ENCODE data around the gene IQUB. TPM values are rescaled to one million over a fixed set of nuclear protein-coding genes. Genes with fewer than 3 reads are reported as not detected.
"Not testable (repeated sequence)": the region's sequence is repeated elsewhere in the genome, so short reads cannot be mapped to it uniquely, and the experiment has no call there.

The IQUB gene
- total RNA-seq, 3 donors from 2014 or later: 0.26 to 0.41 TPM; not detected in 1

GRCh38 chr7:123555484-123555883 is 21.1 kb upstream of the IQUB start:
- intact Hi-C loops (cut with DNase I, micrococcal nuclease): no loop called here
- Histone ChIP-seq H3K9me3 (no peaks in the 10 kb centered on the region), H3K4me3 (no peak overlapping the region), H3K36me3 (ENCODE audit: low read depth) (no peaks in the 10 kb centered on the region), H3K4me1 (ENCODE audit: low read depth) (peaks cover 18% of the 10 kb centered on the region)
- no peak for DNase-seq
- ATAC-seq: no peak
- no peak for TF ChIP-seq CTCF (IDR thresholded peaks at IDR 0.05)

- TF ChIP-seq CTCF (IDR thresholded peaks at IDR 0.05): no peak
- intact Hi-C loops (cut with DNase I, micrococcal nuclease): no loop called here
These were observed 18.8 kb upstream of the IQUB start for GRCh38 chr7:123553159-123553558.

GRCh38 chr7:123552641-123553040 is 18.2 kb upstream of the IQUB start:
- ATAC-seq: no peak
- TF ChIP-seq CTCF (IDR thresholded peaks at IDR 0.05): no peak
- no peaks in the 10 kb centered on the region for H3K36me3 ChIP-seq (ENCODE audit: low read depth)

More at GRCh38 chr7:123553159-123553558, 18.8 kb upstream of the IQUB start:
- Histone ChIP-seq H3K9me3 (no peaks in the 10 kb centered on the region), H3K4me1 (ENCODE audit: low read depth) (peaks cover 18% of the 10 kb centered on the region), H3K36me3 (ENCODE audit: low read depth) (no peaks in the 10 kb centered on the region), H3K4me3 (no peak overlapping the region)
- no peak for DNase-seq
- ATAC-seq: no peak

GRCh38 chr7:123552134-123552533 is 17.7 kb upstream of the IQUB start:
- peaks cover 18% of the 10 kb centered on the region for H3K4me1 ChIP-seq (ENCODE audit: low read depth)
- H3K36me3 ChIP-seq (ENCODE audit: low read depth); H3K4me3 ChIP-seq; DNase-seq; ATAC-seq; intact Hi-C loops (cut with DNase I, micrococcal nuclease); H3K9me3 ChIP-seq: not testable (repeated sequence)

More at GRCh38 chr7:123552641-123553040, 18.2 kb upstream of the IQUB start:
- Histone ChIP-seq H3K4me1 (ENCODE audit: low read depth) (peaks cover 18% of the 10 kb centered on the region), H3K4me3 (no peak overlapping the region), H3K9me3 (no peaks in the 10 kb centered on the region)
- intact Hi-C loops (cut with DNase I, micrococcal nuclease): no loop called here
- DNase-seq: no peak

- Histone ChIP-seq H3K36me3 (ENCODE audit: low read depth) (no peaks in the 10 kb centered on the region), H3K9me3 (no peaks in the 10 kb centered on the region), H3K4me3 (no peak overlapping the region), H3K4me1 (ENCODE audit: low read depth) (no peaks in the 10 kb centered on the region)
- intact Hi-C loops (cut with DNase I, micrococcal nuclease): no loop called here
- ATAC-seq (no peak), DNase-seq (no peak)
- no peak for TF ChIP-seq CTCF (IDR thresholded peaks at IDR 0.05)
These were observed 14.0 kb upstream of the IQUB start for GRCh38 chr7:123548406-123548805.

- DNase-seq (no peak), ATAC-seq (no peak)
- Histone ChIP-seq H3K9me3 (no peaks in the 10 kb centered on the region), H3K4me1 (ENCODE audit: low read depth) (no peaks in the 10 kb centered on the region), H3K36me3 (ENCODE audit: low read depth) (no peaks in the 10 kb centered on the region), H3K4me3 (no peak overlapping the region)
- intact Hi-C loops (cut with DNase I, micrococcal nuclease): loop anchor here in 1 of 2 donors (5.0 kb wide), 1 partner anchor 48 kb away; no protein-coding TSS in a partner anchor
- no peak for TF ChIP-seq CTCF (IDR thresholded peaks at IDR 0.05)
These were observed 5.5 kb upstream of the IQUB start for GRCh38 chr7:123539871-123540270.

Data from mucosa of descending colon (tissue), 3 donors.